ENCODE data around the gene MINDY4.

The MINDY4 gene

DNA sequence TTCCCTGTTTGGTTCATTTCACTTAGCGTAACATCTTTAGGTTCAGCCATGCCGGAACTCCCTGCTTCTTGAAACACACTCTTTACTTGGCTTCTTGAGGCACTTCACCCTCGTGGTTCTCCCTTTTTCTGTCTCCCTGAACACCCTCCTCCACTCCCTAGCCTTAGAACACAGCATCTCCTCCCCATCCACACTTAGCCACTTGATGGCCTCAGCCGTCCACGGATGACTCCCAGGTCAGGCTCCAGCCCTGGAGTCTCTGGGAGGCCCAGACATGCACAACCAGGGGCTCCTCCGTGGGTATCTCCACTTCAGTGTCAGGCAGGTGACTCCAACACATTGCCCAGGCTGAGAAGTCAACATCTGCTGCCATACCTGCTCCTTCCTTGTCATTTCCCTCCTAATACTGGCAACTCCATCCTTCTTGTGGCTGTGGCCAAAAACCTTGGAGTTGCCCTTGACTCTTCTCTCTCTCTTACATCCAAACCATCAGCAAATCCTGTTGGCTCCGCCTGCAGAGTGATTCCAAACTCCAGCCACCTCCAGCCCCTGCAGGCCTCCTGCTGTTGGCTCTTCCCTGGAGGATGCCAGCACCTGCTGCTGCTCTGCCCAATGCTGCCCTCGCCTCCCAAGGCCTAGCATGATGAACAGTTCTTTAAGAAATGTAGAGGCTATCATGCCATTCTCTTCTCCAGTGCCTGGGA, 27.7 kb upstream of the MINDY4 start:
- DNase-seq: peak in 1 of 2 experiments; percentile 16

DNA sequence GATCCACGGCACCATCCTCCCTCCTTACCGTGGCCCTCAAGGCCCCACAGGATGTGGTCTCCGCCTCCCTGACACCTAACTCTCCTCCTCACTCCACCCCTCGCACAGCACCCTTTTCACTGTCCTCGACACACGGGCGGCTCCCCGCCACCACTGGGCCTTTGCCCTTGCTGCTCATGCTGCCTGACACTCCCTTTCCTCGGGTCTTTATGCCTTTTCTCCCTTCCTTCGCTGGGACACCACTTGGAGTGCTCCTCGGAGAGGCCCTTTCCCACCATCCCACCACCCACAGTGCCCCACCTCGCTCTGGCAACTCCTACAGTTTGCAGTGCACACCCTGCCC, 27.2 kb upstream of the MINDY4 start:
- no peak for DNase-seq

DNA sequence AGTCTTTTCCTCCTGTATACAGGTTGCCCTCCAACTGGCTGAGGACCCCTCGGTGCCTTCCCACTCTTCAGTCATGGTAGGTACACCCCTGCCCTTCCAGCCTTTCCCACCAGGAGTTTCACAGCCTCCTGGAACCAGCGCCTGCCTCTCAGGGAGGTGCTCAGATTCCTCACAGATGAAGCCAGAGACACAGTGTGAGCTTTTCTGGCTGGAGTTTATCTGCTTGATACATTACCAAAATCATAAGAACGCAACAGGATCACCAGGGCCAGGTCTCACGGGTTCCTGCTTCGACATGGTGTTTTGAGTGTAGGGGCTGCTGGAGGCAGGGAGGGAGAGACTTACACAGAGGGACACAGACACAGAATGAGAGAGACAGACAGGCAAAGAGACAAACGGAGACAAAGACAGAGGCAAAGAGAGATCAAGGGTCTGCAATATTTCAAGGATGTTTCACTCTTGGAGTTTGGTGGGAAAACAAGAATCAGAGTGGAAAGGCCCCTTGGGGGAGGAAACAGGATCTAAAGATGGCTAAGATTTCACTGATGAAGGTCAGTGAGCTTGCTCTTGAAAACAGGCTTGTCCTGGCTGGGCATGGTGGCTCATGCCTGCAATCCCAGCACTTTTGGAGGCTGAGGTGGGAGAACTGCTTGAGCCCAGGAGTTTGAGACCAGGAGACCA, 25.8 kb upstream of the MINDY4 start:
- no peak for DNase-seq

DNA sequence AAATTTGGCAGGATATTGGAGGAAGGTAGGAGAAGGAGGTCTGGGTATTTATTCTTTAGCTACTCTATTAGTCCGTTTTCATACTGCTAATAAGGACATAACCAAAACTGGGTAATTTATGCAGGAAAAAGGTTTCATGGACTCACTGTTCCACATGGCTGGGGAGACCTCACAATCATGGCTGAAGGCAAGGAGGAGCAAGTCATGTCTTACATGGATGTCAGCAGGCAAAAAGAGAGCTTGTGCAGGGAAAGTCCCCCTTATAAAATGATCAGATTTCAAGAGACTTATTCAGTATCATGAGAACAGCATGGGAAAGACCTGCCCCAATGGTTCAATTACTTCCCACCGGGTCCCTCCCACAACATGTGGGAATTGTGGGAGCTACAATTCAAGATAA, 21.2 kb upstream of the MINDY4 start:
- no peak for DNase-seq

DNA sequence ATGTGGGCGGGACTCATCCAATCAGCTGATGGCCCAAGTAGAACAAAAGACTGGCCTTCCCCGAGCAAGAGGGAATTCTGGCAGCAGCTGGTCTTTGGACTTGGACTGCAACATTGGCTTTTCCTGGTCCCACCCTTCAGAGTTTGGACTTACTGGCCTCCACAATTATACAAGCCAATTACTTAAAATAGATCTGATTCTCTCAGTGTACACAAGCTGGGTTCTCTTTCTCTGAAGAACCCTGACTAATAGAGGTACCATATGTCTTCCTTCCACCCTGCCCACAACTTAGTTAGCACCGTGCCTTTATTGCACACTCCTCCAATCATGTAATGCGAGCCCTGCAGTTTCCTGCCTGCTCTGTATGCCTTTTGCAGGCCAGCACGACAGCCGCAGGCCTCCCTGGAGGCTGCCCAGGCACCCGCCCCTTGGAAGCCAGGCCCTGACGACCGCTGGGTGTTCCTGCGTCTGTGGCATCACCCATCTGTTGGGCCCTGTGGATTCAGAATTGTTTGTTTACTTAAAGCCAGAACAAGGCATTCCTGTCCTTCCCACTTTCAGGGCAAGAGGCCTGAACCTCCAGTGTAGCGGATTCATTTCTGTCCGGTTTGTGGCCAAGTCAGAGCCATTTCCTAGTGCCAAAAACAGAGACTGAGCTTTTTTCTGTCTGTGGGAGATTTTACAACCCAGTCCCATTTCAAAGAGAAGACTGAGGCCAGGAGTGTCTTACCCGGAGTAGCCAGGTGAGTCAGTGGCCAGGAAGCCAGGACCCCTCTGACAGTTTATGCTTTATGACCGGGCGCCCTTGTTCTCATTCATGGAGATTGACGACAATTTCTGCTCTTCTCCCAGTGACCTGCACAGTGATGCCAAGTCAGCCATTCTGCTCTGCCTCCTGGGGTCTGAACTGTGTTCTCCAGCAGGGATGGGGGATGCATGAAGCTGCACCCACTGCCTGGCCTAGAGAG, 20.2 kb upstream of the MINDY4 start:
- DNase-seq: peak in 1 of 2 experiments; percentile 42

DNA sequence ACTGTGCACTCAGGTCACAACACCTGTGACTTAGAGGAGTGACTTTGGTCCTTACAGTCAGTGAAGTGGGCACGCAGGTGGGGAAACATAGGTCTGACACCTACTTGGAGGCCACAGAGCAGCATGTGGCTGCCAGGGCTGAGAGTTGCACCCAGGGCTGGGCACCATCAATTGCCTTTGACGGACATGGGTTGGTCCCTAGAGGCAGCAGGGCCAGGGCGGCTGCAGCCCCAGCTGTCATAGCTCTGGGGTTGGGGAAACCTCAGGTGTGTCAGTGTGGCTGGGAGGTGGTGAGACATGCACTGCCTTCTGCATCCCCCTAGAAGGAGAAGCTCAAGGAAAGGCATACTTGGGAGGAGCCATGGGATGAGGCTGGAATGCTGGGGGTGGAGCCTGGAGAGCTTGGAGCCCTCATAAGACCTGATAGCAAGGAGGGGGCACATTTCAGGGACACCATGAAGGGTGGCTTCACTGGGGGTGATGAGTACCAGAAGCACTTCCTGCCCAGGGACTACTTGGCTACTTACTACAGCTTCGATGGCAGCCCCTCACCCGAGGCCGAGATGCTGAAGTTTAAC, 19.4 kb upstream of the MINDY4 start, which contains the start of gene INMT:
INMT (plus strand) TSS at position 440 of the 578 bp plus-strand sequence; CDS start at position 456, 16 bp downstream.
- no peak for DNase-seq

DNA sequence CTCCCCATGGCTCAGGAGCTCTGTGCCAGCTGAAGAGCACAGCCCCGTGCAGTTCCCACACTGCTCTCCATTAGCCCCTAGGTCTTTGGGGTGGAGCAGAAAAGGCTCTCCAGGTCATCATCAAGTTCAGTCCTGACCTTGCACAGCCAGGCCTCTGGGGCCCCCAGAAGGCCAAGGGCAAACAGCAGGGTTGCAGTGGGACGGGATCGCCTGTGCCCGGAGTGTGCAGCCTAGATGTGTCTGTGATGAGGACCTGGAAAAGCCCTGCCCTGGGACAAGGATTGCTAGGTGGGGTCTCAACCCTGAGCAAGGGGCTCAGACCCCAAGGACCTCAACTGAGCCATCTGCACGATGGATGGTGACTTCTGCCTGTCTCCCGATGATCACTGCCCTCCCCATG, 18.7 kb upstream of the MINDY4 start:
- DNase-seq: no peak

DNA sequence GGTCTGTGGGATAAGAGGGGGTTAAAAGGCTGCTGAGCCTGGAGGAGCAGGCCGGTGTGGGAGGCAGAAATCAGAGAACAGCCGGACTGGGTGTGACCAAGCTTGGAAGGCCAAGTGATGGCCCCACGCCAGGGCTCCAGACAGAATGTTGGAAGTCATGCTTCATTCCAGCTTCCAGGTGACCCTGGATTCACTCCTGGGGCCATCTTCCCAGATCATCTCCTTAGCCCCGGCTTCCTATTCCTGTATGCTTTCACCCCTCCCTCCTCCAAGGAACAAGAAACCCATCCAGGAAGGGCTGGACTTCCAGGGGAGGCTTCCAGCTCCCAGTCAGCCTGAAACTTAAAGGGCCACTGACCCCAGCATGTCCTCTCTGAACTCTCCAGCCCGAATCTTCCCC, 18.2 kb upstream of the MINDY4 start:
- DNase-seq: no peak

DNA sequence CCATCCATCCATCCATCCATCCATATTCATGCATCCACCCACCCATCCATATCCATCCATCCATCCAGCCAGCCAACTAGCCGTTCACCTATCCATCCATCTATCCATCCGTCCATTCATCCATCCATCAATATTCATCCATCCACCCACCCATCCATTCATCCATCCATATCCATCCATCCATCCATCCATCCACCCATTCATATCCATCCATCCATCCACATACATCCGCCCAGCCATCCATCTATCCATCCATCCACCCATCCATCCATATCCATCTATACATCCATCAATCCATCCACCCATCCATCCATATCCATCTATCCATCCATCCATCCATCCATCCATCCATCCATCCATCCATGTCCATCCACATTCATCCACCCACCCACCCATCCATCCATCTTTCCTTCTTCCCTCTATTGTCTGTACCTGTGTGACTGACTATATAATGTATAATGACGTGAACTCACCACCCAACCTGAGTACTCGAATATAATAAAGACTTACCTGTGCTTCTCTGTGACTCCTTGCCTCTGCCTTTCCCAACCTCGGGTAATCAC, 16.8 kb upstream of the MINDY4 start:
- no peak for DNase-seq

DNA sequence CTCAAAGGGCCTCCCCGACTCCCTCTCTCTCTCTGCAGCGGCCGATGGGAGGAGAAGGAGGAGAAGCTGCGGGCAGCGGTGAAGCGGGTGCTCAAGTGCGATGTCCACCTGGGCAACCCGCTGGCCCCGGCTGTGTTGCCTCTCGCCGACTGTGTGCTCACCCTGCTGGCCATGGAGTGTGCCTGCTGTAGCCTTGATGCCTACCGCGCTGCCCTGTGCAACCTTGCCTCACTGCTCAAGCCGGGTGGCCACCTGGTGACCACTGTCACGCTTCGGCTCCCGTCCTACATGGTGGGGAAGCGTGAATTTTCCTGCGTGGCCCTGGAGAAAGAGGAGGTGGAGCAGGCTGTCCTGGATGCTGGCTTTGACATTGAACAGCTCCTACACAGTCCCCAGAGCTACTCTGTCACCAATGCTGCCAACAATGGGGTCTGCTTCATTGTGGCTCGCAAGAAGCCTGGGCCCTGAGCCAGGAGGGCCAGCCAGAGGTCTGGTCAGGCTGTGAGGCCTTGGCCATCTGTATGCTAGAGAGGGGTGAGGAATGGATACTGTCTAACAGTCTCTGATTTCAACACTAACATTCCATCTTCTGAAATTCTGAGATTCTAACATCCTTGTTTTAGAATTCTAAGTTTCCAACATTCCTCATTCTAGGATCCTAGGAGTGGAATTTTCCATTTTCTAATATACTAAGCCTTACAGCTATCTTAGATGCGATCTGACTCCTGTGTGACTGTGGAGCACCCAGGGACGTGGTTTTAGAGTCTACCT, 15.6 kb upstream of the MINDY4 start:
- DNase-seq: no peak

DNA sequence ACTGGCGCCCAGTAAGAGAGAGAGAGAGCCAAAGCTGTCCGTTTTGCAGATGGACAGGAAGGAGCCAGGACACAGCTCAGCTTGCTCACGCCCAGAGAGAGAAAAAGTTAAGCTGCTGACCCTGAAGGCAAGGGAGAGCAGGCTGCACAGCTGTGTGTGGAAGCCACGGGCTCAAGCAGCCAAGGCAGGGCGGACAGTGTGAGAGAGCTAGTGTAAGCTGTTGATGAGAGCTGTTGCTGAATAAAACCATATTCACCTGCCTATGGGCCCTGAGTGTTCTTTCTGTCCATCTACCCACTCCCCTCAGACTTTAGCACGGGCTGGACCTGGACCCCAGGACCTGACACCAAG, 13.9 kb upstream of the MINDY4 start:
- DNase-seq: no peak

DNA sequence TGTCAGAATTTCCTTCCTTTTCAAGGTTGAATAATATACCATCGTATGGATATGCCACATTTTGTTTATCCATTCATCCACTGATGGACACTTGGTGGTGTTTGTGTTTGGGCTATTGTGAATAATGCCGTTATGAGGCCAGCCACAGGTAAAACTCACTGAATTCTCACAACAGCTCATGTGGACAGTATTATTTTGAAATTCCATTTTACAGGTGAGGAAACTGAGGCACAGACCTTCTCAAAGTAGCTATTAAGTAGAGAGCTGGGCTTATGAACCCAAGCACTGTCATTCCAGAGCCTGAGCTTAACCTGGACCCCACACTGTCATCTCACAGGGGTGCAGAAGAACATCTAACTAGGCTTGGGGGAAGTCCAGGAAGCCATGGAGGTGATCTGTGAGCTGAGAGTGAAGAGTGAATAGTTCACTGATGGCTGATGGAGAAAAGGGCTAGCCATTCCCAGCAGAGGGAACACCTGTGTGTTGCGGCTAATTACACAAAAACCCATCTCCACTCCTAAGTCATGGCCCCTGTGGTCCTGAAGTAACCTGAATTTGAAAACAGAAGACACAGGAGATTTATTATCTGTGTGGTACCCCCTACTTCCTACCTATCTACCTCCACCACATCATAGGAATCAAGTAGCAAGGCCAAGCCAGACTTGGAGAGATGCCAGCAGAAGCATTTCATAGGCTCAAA, 10.6 kb upstream of the MINDY4 start:
- no peak for DNase-seq

DNA sequence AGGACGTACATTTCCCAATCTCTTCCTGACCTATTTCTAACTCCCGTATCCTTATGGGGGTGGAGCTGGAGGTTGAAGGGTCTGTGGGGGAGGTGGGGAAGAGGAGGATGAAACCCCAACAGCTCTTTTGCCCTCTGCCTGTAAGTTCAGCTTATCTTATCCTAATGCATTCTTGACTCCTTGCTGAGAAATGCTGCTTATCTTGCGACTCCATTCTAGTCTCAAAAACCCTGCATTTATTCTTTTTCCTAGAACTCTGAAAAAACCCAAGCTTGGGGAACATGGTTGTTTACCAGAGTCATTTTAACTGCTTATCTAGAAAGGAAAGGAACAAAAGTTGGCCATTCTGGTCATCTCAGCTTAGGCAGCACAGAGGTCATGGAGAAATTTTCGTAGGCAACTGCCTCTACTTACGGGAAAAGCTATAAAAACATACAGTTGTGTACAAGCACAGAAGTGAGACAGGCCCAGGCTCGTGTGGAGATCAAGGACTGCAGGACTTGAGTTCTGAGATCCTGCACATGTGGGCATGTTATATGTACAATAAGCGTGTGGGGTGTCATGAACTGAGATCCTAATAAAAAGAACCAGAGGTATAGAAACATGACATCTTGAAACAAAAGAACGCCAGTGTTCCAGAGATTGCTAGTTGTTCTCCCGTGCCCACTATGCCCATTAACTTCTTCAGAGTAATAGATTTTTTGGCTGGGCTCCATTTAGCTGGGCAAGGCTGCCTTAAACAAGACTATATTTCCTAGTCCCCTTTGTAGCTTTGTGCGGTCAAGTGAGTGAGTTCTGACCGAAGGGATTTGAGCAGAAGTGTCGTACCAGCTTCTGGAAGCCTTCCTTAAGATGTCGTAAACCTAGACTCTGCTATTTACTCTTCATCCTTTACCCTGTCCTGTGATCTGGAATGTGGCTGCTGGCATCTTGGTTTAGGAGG, 9.7 kb upstream of the MINDY4 start:
- no peak for DNase-seq

DNA sequence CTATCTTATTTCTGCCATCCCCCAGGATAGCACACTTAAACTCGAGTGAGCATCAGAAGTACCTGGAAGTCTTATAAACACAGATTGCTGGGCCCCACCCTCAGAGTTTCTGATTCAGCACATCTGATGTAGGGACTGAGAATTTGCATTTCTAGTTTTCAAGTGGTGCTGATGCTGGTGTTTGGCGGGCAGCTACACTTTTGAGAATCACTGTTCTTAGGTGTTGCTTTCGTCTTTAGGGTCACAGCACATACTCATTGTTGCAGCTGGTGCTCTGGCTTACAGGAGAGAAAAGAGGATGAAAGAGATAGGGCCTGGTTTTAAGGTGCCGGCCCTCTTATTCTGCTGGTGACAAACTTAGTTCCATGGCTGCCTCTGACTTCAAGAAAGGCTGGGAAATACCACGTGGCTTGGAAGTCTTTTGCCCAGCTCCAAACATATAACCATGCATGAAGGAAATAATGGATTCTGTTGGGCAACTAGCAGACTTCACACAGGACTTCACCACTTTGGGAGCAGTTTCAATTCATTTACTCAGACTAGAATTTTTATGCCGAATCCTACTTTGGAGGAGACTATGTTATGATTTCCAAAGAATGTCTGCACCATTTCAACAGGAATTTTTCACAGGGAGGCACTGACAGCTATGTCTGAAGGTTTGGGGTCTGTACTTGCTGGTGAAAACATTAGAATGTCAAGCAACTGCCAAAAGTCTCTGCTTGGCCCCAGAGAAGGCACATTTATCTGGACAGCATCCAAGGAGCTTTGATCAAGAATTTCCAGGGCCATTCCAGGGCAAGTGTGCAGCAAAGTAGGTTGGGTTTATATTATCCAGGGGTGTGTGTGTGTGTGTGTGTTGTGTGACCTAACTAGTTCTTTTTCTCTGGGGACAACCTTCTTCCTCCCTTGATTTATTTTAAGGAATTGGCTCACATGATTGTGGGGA, 6.9 kb upstream of the MINDY4 start:
- DNase-seq: no peak

DNA sequence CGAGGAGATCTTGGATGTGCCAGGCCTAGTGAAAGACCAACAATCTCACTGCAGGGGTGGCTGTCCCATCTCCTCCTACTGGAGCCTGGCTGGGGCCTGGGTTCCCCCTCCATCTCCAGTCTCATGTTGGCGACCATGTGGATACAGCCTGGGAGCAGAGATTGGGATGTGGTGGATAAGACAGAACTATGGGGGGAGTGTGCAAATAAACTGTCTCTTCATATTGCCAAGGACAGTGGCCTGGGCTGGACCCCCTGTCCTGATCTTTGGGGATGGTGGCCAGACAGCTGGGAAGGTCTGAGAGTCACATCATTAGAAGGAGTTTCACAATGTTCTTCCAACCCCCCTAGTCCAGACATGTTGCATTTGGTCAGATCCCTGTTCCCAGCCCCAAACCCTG, 5.8 kb upstream of the MINDY4 start:
- DNase-seq: no peak

DNA sequence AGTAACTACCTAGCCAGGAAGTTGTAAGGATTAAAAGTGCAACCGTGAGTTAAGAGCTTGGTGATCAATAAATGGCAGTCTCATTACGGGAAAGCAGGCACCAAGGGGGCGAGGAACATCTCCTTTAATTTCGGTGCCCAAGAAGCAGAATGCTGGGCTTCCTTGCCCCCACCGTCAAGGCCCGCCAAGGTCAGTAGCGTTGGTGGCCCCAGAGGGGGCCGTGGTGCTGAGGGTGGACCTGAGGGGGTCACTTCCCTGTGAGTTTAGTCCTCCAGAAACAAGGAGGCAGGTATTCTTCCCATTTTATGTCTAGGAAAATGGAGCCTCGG, 408 bp upstream of the MINDY4 start:
- DNase-seq: no peak

DNA sequence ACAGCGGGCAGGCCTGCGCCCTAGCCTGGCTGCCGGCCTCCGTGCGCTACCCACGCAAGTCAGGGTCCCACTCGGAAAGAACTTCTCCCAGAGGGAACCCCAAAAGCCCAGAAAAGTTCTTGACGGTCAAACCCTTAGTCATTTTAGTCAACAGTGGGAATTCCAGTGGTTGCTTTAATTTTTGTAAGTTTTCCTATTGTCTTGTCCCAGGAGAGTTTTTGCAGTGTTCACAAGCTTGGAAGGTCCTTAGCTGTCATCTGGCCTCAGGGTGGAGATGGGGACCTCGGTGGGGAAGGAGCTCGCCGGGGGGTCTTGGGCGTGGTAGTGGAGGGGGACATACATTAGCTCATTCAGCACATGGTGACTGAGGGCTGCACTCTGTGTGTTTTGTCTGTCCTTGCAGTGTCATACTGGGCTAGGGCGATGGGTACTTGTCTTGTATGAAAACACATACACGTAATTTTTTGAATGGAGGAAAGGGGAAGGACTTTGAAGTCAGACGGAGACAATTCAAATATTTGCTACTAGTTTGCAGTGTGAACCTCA, 736 bp downstream of the MINDY4 start:
- DNase-seq: peak; percentile 9 to 30

DNA sequence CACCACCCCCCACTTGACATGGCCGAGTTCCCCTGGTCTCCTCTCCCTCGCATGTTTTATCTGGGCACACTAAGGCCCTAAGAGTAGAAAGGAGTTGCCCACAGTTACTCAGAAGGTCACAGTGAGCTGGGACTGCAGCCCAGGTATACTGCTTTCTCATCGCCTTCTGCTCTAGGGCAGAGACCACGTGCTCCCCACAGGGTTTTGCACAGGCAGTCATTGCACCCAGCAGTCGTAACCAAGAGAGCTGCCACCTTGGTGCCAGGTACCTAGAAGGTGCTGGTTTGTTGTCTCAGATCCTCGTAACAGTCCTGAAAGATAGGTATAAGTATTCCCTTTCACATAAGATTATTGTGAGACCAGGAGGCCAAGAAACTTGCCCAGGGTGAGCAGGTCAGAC, 1.8 kb downstream of the MINDY4 start:
- no peak for DNase-seq

DNA sequence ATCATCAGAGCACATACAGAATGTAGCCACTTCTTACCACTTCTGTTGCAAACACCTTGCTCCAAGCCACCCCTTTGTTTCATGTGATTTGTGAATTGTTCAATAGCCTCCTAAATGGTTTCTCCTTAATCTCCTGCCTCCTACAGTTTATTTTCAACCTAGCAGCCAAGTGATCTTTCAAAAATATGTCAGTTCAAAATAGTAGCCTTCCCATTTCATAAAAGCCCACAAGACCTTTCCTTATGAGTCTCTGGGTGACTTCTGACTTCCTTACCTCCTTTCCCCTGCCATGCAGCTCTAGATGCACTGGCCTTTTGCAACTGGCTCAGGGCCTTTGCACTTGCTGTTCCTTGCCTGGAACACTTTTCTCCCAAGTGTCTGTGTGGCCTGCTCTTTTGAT, 4.8 kb downstream of the MINDY4 start:
- DNase-seq: no peak
